Measurements from ENCODE around the gene CLIP1.

The CLIP1 gene

DNA sequence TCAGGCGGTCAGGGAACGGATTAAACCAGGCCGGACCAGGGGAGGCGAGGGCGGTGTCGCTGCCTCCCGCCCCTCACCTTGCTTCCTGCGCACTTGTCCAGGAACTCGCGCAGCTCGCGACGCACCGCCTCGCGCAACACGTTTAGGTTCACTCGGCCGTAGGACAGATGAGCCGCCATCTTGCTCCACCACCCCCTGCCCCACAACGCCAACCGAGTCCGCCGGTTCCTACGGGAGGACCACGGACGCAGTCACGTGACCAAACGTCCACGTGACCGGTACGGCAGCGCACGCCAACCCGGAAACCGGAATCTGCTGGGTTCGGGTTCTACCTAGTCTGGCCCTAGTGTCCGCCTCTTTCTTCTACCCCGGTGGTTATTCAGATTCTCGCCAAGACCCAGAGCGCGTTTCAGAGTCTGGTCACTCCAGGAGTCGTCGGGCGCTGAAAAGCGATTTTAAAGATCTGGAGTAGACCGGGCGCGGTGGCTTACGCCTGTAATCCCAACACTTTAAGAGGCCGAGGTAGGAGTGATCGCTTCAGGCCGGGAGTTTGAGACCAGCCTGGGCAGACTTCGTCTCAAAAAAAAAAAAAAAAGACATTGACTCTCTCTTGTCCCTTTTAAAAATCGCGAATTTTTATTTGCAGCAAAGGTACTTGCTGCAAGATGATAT, 156.1 kb downstream of the CLIP1 start, which contains the start of gene VPS33A:
VPS33A (minus strand) TSS at position 265 of the 672 bp plus-strand sequence; CDS start at position 179, 86 bp downstream.
- TF ChIP-seq GATA2 (IDR thresholded peaks at IDR 0.05; ENCODE audit: low read depth, low read length) (no peak; the same call in 1 of the 2 replicates), GATA3 (IDR thresholded peaks at IDR 0.05; ENCODE audit: low read depth, low read length) (no peak)

DNA sequence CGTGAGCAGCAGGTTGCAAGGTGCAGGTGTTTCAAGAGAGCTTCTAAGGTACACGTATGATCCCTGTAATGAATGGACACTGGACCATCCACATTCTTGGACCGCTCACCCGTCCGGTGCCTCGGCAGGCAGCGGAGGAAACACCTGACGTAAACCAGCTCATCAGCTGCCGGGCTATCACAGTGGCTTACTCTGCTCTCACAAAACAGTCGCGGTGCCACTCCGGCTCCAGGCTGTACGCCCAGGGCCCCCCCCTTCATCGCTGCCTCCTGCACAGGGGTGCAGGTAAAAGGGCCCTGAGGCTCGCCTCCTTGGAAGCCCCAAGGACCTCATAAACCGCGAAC, 156.6 kb downstream of the CLIP1 start:
- TF ChIP-seq GATA3 (IDR thresholded peaks at IDR 0.05; ENCODE audit: low read depth, low read length) (no peak), GATA2 (IDR thresholded peaks at IDR 0.05; ENCODE audit: low read depth, low read length) (no peak)

DNA sequence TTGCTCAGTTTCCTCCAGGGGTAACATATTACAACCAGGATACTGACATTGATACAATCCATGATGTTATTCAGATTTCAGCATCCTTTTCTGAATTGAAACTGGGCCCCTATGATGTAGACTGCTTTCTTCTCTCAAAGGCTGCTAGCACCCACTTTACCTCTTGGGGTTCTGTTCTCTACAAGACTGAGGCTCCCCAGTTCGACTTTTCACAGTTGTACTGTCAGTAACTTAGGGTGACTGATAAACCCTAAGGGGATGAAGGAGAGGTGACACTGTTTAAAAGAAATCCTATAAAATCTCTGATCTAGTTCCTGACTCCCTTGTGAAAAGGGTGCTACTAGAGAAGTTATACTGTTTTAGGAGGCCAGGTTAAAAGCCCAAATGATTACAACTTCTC, 157.0 kb downstream of the CLIP1 start:
- TF ChIP-seq GATA3 (IDR thresholded peaks at IDR 0.05; ENCODE audit: low read depth, low read length) (no peak), GATA2 (IDR thresholded peaks at IDR 0.05; ENCODE audit: low read depth, low read length) (no peak)

DNA sequence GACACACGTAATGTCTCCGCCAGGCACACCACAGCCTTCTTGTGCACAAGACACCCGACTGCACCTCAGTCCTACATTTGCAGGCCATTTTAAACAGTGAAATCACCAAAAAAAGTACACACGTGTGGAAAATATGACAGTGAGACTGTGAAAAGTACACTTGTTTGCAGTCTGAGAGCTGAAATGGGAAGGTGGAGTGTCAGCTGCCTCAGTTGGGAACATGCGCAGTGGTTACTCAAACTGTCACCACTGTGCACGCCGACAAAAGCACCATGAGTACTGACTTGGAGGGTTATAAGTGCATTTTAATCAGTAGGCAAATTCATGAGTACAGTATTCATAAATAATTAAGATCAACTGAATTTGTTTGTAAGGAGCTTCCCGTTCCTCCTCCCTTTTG, 171.9 kb downstream of the CLIP1 start:
- TF ChIP-seq GATA3 (IDR thresholded peaks at IDR 0.05; ENCODE audit: low read depth, low read length) = no peak
- no peak for TF ChIP-seq GATA2 (IDR thresholded peaks at IDR 0.05; ENCODE audit: low read depth, low read length)

DNA sequence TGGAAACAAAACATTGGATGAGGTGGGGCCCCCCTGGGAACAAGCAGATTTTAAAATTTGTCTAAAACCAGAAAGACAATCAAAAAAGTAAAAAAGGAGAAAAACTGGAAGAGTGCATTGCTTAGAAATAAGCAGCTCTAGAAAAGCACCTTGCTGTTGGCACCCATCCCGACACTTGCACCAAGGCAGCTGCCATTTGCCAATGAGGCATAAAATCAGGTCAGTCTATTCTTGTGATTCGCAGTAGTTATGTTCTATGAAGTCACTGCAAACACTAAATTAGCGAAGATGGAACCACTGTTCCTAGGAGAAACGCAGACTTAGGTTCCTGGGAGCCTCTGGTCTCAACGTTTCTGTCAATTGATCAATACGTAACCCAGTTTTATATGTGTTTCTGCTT, 172.4 kb downstream of the CLIP1 start:
- TF ChIP-seq GATA3 (IDR thresholded peaks at IDR 0.05; ENCODE audit: low read depth, low read length) (no peak), GATA2 (IDR thresholded peaks at IDR 0.05; ENCODE audit: low read depth, low read length) (no peak)

DNA sequence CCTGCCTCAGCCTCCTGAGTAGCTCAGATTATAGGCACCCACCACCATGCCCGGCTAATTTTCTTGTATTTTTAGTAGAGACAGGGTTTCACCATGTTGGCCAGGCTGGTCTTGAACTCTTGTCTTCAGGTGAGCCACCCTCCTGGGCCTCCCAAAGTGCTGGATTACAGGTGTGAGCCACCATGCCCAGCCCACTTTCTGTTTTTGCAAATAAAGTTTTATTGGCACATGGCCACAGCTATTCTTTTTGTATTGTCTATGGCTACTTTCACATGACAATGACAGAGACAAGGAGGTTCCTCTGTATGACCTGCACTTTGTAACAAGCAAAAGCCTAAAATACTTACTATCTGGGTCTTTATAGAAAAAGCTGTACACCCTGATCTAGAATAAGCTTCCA, 176.9 kb downstream of the CLIP1 start:
- TF ChIP-seq GATA3 (IDR thresholded peaks at IDR 0.05; ENCODE audit: low read depth, low read length) (no peak), GATA2 (IDR thresholded peaks at IDR 0.05; ENCODE audit: low read depth, low read length) (no peak)

DNA sequence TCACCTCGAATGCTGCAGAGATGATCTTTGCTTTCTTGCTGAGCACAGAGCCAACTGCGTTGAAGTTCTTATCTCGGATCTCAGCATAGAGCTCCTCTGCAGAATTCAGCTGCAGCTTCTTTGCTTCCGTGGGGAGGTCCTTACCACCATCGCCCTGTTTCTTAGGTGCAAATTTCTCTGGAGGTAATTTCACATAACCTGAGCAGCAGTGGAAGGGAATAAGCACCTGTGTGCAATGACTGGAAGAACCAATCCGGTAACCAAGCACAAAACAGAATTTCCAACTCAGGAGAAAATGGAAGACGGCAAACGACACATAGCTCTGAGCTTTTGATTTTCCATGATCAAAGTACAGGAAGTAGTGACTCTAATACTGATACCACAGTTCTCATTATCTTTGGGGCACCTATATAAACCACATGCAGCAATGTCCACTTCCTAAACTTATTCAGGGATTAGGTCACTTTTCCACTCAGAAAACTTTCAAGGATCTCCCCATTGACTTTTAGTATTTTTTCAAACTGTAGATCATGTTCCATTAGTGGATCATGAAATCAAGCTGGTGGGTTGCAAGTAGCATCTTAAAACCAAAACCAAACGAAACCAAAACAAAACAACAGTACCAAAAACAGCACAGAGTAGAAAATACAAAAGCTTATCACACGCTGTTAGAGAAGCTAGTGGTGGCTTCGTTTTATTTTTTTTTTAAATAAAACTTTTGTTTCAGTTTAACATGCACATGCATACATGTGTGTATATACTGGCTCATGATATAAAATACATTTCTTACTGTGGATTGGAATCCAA, 177.7 kb downstream of the CLIP1 start:
- TF ChIP-seq GATA3 (IDR thresholded peaks at IDR 0.05; ENCODE audit: low read depth, low read length) = no peak
- TF ChIP-seq GATA2 (IDR thresholded peaks at IDR 0.05; ENCODE audit: low read depth, low read length) = no peak

DNA sequence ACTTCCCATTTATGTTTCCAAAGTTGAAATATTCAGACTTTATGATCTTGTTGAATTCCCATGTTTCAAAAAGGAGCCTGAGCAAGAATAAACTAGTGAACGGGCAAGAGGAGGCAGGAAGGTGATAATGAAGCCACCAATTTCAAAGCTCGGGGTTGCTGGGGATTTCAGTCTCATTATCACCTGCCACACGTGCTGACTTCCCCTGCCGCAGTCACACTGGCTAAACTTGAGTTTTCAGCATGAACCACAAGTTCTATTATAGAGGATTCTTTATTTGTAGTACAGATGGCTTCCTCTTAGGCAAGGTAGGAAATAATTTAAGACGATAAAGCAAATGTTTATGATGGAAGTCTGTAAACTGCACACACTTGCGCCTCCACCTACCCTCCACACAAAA, 178.5 kb downstream of the CLIP1 start:
- TF ChIP-seq GATA3 (IDR thresholded peaks at IDR 0.05; ENCODE audit: low read depth, low read length) = no peak

DNA sequence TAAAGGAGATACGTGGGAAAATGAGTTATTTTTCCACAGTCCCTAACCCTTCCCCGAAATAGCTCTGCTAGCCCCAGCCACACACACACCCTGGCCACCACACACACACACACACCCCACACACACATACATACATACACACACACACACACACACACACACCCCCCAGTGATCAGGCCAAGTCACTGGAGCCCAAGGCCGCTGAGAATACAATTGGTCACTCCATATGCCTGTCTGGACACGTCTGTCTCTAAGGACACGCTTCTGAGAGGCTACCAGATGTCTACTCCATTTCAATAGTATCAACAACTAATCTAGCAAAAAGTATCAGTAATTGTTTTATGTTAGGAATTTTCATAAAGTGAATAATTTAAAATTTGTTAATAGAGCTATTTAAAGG, 183.6 kb downstream of the CLIP1 start:
- no peak for TF ChIP-seq GATA3 (IDR thresholded peaks at IDR 0.05; ENCODE audit: low read depth, low read length)
- TF ChIP-seq GATA2 (IDR thresholded peaks at IDR 0.05; ENCODE audit: low read depth, low read length) = no peak

DNA sequence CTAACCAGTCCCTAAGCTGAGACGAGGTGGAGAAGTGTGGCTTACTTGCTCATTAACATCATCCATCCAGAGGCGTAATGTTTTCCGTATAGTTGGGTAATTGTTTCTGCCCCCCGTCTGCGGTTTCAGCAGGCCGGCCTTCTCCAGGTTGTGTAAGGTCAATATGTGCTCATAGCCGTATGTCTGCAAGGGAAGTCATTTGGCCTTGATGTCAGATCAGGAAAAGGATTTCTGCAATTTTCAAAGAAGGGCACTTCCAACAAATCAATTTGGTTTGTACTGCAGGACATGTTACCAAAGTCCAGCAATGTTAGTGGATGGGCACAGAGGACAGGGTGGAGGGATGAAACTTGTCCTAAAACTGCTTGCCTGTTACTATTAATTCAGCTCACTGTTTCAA, 186.7 kb downstream of the CLIP1 start:
- no peak for TF ChIP-seq GATA2 (IDR thresholded peaks at IDR 0.05; ENCODE audit: low read depth, low read length)
- TF ChIP-seq GATA3 (IDR thresholded peaks at IDR 0.05; ENCODE audit: low read depth, low read length) = no peak

DNA sequence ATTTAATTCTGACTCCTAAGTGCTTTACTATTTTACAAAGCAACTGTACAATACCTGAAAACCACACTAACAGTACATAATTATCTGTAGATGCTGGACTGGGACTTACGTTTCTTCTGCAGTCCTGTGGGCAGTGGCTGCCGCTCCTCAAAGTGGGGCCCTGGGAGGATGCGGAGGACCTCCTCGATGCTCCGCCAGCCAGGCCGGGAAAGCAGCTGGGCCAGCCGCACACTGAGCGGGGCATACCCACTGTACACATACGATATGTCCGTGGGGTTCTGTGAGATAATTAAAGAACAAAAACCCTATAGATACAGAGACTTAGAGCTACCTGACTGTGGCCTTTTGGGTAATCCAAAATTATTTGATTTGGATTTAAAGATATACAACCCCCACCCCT, 189.8 kb downstream of the CLIP1 start:
- TF ChIP-seq GATA2 (IDR thresholded peaks at IDR 0.05; ENCODE audit: low read depth, low read length) = no peak
- no peak for TF ChIP-seq GATA3 (IDR thresholded peaks at IDR 0.05; ENCODE audit: low read depth, low read length)

DNA sequence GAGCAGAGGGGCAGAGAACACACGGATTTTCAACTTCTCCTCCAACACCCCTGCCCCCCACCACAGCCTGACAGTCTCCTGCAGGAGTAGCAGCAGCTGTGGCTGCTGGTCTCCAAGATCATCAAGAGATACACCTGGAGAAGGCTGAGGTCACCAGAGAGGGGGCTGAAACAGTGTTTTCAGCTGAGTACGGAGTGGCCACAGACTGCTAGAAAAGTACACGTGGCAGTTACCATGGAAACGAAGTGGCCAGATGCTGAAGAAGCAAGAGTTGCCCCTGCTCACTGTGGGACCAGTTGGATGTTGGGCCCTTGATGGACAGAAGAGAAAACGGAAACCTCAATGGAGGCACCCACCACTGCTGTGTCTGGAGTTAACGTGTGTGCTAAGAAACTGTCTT, 191.7 kb downstream of the CLIP1 start:
- TF ChIP-seq GATA3 (IDR thresholded peaks at IDR 0.05; ENCODE audit: low read depth, low read length) (no peak), GATA2 (IDR thresholded peaks at IDR 0.05; ENCODE audit: low read depth, low read length) (no peak)

DNA sequence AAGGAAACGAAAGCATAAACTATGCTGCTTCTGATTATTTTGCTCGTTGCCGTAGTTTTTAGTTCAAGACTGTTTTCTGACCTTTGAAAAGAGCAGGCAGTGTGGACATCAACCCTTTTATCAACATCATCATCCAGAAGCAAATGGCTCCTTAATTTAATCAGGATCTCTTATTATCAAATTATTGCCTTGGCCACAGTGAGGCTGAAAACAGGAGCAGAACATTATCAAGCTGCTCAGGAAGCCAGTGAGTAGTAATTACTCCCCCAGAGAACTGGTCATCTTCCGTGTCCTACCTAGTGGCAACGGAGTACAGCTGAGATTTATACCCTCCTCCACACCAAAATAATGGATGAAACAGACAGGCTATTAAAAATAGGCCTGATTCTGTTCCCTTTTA, 194.4 kb downstream of the CLIP1 start:
- TF ChIP-seq GATA3 (IDR thresholded peaks at IDR 0.05; ENCODE audit: low read depth, low read length) (peak; percentile 91), GATA2 (IDR thresholded peaks at IDR 0.05; ENCODE audit: low read depth, low read length) (peak; percentile 96)

DNA sequence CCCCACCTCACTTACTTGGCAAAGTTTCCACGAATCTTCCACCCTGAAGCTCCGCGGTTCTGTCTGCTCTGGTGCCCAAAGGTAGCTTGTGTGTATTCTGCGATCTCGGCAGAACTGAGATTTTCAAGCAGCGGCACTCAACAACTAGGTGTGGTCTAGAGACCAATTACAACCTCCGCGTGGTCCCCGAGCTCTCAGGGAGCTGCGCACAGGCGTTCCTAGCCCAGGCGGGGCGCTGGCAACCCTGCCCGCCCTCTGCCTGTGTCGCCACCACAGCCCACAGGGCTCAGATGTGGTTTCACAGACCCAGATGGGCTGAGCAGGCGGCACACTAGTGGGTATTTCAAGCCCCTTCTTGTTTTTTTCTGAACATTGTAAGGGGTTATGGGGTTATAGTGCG, 195.1 kb downstream of the CLIP1 start:
- TF ChIP-seq GATA2 (IDR thresholded peaks at IDR 0.05; ENCODE audit: low read depth, low read length) (no peak), GATA3 (IDR thresholded peaks at IDR 0.05; ENCODE audit: low read depth, low read length) (no peak)
